Cardiac septum (tissue), 1 donor: Measurements from ENCODE around the gene UGT1A3. TPM values are rescaled to one million over a fixed set of nuclear protein-coding genes. Genes with fewer than 3 reads are reported as not detected.
"Not testable (repeated sequence)": the region's sequence is repeated elsewhere in the genome, so short reads cannot be mapped to it uniquely, and the experiment has no call there.

Experiments
- DNase-seq: peaks from one replicate; pipeline ENCODE4 v3.0.0-alpha.2; 2020; ENCODE audit warnings: low spot score
- intact Hi-C: fragments of 100-400 bp; cut with DNase I; formaldehyde crosslinking; loops from one replicate; pipeline ENCODE4 v1.14.0; 2022
- total RNA-seq: library from RNA; stranded (reverse); fragmentation: NEBNext Ultra II Directional; extraction: Animal tissue kit (Norgen Biotek cat#: 25700); gene quantifications from one replicate; pipeline ENCODE4 v1.2.1, GENCODE V29; 2021
- donor health status: DM: no; HTN: no; CAD: no.

The UGT1A3 gene
- total RNA-seq, 1 donor from 2014 or later, result not detected

DNA sequence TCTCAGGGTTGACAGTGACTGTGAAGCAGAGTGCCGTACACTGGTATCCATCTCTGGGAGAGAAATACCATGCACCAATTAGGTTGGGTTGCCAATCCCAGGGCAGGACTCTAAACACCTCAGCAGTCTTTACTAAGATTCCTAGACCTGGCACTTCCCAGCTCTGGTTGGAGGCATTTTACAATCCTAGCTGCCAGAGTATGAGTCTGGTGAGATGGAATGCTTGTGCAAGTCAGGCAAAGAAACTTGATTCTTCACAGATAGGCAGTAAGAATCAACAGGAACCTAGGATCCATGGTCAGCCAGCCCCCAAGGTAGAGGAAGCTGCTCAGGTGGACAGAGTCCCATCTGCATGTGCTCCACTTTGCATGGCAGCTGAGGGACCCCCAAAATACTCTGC lies 22.1 kb upstream of the UGT1A3 start:
- intact Hi-C loops, result no loop called here

DNA sequence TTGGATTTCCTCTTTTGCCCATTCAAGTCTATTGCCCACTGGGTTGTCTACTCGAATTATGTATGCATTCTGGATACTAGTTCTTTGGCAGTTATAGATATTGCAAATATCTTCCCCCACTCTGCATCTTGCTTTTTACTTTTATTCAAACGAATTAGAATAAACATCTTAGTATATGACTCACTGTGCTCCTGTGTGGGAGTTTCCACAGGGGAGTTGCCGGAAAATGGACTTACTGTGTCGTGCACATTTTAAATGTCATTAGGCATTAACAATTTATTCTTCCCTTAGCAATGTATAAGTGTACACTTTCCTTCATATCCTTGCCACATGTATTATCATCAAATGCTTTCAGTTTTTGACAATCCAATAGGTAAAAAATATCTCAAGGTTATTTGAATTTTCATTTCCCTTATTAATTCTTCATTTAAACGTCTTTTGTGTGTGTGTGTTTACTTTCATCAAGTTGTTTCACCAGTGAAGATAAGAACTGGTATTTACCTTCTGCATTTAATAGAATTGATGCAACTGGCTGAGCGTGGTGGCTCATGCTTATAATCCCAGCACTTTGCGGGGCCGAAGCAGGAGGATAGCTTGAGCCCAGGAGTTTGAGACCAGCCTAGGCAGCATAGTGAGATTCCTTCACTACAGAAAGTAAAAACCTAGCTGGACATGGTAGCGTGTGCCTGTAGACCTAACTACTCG lies 20.8 kb upstream of the UGT1A3 start:
- DNase-seq, result no peak
- intact Hi-C loops, result no loop called here

More for the DNA sequence above, 22.1 kb upstream of the UGT1A3 start:
- no peak for DNase-seq

DNA sequence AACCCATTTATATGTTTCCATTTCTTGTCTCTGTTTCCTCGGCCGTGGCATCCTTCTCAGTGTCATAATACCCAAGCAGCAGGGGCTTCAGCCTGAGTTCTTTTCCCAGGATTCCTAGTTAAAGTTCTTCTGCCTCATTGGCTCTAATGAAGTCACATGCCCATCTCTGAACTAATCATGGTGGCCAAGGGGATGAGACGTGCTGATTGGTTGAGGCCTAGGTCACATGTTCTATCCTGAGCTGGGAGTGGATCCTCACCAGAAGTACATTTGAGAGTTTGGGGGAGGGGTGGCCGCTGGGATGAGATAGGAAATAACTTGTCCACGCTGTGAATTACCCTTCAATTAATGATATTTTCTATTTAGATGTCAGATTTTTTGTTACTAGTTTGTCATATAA lies 19.9 kb upstream of the UGT1A3 start:
- intact Hi-C loops, result no loop called here

DNA sequence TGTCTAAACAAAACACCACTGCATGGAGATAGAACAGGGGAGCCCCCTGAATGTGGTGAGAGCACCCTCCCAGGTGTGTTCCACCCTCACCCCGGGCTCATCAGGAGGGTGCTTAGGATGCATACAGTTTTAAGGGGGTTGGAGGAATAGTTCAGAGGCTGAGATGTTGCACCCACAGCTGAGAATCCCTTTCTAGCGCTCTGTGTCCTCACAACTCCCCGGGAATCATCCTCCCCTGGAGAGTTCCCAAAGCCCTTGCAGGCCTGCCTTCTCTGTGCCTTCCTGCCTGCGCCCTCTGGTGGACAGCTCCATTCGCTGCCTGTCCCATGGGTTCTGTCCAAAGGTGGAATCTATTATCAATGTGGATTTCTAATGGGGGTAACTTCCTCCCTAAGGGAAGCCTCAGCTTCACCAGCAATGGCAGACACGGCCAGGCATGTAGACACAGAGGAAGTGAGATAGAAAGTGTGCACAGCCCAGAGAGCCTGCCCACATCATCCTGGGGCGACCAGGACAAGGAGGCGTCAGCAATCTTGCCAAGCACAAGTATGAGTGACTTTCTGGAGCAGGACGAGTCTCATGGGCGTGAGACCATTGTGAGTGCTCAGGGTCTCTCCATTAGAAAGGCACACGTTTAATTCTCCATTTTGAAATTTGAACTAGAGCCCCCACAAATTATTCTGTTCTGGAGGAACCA lies 17.4 kb upstream of the UGT1A3 start:
- intact Hi-C loops, result no loop called here
- peak; percentile 79 for DNase-seq

More for the DNA sequence above, 19.9 kb upstream of the UGT1A3 start:
- no peak for DNase-seq

DNA sequence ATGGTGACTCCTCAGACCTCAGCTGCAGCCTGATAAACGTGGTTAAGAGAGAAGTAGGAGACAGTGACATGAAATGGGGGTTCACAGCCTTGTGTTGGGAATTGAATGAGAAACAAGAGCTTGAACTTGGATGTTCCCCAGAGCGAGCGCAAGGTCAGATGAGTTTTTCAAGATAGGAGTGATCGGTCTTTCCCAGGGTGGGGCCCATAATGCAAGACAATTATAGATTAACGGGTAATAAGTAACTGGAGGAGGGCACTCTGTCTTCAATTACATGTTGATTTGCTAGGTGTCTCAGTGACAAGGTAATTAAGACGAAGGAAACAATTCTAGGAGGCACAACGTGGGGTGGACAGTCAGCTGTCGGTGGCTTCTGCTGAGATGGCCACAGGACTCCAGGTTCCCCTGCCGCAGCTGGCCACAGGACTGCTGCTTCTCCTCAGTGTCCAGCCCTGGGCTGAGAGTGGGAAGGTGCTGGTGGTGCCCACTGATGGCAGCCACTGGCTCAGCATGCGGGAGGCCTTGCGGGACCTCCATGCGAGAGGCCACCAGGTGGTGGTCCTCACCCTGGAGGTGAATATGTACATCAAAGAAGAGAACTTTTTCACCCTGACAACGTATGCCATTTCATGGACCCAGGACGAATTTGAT lies 16.1 kb upstream of the UGT1A3 start, which contains the start of gene UGT1A5:
TSS of gene UGT1A5 (plus strand) at position 297 of the 651 bp plus-strand sequence. CDS start at position 382, 85 bp downstream.
- DNase-seq, result no peak
- intact Hi-C loops, result no loop called here

DNA sequence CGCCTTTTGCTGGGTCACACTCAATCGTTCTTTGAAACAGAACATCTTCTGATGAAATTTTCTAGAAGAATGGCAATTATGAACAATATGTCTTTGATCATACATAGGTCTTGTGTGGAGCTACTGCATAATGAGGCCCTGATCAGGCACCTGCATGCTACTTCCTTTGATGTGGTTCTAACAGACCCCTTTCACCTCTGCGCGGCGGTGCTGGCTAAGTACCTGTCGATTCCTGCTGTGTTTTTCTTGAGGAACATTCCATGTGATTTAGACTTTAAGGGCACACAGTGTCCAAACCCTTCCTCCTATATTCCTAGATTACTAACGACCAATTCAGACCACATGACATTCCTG lies 15.6 kb upstream of the UGT1A3 start:
- intact Hi-C loops, result no loop called here
- DNase-seq, result no peak

DNA sequence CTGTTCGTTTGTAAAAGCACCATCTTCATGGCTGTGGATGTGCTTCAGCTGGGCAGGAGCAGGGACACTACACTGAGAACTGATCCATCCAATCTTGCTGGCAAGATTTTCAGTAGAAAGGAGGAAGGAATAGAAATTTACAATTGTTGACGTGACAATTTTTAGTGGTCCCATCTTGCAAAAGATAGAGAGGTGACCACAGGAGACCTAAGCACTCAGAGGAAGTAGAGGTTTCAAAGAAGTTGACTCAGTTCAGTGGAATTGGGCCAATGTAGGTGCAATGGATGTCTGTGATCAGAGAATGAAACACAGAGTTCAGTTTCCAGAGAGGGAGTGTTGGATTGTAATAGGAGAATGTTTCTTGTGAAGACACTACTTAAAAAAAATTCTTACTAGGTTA lies 14.7 kb upstream of the UGT1A3 start:
- DNase-seq, result no peak
- intact Hi-C loops, result no loop called here

DNA sequence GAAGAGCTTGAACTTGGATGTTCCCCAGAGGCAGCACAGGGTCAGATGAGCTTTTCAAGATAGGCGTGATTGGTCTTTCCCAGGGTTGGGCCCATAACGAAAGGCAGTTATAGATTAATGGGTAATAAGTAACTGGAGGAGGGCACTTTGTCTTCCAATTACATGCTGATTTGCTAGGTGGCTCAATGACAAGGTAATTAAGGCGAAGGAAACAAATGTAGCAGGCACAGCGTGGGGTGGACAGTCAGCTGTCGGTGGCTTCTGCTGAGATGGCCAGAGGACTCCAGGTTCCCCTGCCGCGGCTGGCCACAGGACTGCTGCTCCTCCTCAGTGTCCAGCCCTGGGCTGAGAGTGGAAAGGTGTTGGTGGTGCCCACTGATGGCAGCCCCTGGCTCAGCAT lies 10.3 kb upstream of the UGT1A3 start, which contains the start of gene UGT1A4:
TSS of gene UGT1A4 (plus strand) at position 185 of the 400 bp plus-strand sequence. CDS start at position 270, 85 bp downstream.
- DNase-seq, result no peak
- intact Hi-C loops, result no loop called here

DNA sequence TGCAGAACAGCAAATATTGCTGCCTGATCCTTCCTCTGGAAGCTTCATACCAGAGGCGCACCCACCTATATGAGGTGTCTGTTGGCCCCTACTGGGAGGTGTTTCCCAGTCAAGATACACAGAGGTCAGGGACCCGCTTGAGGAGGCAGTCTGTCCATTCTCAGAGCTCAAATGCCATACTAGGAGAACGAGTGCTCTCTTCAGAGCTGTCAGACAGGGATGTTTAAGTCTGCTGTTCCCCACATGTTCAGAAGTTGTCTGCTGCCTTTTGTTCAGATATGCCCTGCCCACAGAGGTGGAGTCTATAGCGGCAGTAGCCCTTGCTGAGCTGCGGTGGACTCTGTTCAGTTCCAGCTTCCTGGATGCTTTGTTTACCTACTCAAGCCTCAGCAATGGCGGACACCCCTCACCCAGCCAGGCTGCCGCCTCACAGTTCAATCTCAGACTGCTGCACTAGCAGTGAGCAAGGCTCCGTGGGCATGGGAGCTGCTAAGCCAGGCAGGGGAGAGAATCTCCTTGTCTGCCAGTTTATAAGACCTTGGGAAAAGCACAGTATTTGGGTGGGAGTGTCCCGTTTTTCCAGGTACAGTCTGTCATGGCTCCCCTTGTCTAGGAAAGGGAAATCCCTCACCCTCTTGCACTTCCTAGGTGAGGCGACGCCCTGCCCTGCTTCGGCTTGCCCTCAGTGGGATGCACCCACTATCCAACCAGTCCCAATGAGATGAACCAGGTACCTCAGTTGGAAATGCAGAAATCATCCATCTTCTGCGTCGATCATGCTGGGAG lies 8.2 kb downstream of the UGT1A3 start:
- intact Hi-C loops, DNase-seq: not testable (repeated sequence)

DNA sequence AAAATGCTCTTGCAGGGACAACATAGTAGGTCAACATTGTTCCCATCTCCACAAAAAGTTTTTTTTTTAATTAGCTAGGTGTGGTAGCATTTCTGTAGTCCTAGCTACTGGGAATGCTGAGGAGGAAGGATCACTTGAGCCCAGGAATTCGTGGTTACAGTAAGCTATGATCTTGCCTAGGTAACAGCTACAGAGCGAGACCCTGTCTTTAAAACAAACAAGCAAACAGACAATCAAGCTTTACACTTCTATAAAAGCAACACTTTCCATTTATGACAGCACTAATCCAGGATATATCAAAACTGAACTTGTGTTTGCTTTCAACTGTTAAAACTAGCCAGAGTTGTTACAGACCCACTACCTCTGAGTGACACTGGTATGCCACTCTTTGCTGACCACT lies 12.0 kb downstream of the UGT1A3 start:
- DNase-seq, result no peak
- intact Hi-C loops, result no loop called here

DNA sequence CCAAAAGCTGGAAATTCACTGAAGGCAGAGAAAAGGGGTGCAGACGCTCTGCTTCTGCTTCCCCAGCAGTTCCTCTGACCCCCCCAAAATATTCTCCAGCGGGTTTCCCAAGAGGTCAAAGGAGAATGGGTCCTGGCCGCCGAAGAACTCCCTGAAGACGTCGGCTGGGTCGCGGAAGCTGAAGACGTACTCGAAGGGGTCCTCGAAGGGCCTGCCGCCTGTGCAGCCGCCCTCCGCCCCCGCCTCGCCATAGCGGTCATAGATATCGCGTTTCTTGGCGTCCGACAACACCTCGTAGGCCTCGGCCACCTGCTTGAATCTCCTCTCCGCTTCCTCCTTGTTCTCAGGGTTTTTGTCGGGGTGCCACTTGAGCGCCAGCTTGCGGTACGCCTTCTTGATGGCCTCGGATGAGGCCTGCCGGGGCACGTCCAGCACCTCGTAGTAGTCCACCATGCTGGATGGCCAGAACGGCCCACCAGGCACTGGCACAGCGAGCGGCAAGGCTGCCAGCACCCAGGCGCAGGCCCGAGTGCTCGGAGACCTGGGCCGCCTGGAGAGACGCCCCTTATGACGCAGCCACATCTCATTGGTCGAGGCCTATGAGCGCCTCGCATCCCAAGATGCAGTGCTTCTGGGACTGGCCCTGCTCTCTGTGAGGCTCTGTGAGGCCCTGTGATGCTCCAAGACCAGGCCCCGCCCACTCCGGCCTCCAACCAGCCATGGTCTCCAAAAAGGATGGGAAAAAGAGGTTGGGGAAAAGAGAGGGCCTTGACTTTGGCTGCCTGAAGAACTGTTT lies 14.8 kb downstream of the UGT1A3 start:
- no peak for DNase-seq
- intact Hi-C loops, result no loop called here

DNA sequence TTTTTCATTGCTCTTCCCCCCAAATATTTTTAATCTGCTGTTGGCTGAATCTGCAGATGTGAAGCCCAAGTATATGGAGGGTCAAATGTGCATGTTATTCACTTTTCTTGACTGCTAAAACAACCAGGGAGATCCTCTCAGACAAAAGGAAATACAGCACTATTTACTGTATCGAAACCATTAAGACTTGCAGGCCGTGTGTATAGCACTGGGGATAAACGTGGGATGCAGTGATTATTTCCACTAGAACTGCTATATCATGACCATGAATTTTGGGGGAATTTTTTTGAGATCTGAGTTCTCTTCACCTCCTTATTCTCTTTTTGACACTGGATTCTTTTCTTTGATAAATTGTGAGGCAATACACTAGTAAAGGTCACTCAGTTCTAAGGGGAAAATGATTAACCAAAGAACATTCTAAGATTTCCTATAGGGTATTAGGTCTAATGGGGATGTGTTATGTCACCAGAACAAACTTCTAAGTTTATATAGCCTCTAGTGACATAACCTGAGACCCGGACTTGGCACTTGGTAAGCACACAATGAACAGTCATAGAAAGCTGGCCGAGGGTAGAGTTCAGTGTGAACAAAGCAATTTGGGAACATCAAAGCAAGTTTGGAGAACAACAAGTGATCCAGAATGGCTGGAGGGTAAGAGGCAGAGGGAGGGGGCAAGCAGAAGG lies 16.4 kb downstream of the UGT1A3 start:
- intact Hi-C loops, result no loop called here
- DNase-seq, result no peak

DNA sequence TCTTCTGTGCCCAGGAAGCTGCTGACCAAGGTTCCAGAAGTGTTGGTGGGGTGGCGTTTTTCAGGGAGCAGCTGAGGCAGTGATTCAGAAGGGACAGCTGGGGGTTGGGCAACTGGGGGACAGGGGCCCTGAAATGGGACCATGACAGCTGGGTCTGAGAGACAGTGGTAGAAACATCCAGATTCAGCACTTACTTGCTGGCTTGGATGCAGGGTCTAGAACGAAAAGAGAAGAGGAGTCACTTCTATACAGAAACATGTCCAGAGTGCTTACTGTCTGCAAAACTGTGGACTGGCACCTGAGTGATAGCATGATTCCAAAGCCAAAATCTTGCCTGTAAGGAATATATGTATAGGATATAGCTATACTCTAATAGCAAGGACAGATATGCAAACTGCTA lies 17.0 kb downstream of the UGT1A3 start:
- intact Hi-C loops, DNase-seq: not testable (repeated sequence)

DNA sequence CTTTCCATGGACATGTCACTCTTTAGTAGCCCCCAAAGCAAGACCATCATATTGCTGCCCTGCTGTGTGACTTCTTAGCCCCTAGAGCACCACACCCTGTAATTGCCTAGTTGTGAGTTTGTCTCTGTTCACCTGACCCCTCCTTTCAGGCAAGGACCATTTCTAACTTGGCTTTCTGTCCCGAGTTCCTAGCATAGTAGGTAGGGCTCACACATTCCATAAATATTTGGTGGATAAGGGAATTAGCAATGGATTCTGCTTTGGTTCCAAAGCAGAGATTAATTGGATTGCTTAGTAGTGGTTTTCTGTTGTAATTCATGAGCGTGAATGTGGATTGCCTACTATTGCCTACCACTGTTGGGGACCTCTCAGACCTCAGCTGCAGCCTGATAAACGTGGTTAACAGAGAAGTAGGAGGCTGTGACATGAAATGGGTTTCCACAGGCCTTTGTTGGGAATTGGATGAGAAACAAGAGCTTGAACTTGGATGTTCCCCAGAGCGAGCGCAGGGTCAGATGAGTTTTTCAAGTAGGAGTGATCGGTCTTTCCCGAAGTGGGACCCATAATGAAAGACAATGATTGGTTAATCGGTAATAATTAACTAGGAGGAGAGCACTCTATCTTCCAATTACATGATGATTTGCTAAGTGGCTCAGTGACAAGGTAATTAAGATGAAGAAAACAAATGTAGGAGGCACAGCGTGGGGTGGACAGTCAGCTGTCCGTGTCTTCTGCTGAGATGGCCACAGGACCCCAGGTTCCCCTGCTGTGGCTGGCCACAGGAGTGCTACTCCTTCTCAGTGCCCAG lies 17.8 kb downstream of the UGT1A3 start:
- intact Hi-C loops, result no loop called here
- no peak for DNase-seq

DNA sequence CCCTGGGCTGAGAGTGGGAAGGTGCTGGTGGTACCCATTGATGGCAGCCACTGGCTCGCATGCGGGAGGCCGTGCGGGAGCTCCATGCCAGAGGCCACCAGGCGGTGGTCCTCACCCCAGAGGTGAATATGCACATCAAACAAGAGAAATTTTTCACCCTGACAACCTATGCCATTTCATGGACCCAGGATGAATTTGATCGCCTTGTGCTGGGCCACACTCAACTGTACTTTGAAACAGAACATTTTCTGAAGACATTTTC lies 18.4 kb downstream of the UGT1A3 start:
- intact Hi-C loops, result no loop called here
- DNase-seq, result no peak

DNA sequence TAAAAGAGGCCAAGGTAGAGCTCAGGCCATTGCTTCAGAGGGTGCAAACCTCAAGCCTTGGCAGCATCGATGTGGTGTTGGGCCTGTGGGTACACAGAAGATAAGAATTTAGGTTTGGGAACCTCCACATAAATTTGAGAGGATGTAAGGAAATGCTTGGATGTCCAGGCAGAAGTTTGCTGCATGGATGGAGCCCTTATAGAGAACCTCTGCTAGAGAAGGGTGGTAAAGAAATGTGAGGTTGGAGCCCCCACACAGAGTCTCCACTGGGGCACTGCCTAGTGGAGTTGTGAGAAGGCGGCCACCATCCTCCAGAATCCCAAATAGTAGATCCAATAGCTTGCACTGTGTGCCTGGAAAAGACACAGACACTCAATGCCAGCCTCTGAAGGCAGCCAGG lies 21.8 kb downstream of the UGT1A3 start:
- DNase-seq, intact Hi-C loops: not testable (repeated sequence)

DNA sequence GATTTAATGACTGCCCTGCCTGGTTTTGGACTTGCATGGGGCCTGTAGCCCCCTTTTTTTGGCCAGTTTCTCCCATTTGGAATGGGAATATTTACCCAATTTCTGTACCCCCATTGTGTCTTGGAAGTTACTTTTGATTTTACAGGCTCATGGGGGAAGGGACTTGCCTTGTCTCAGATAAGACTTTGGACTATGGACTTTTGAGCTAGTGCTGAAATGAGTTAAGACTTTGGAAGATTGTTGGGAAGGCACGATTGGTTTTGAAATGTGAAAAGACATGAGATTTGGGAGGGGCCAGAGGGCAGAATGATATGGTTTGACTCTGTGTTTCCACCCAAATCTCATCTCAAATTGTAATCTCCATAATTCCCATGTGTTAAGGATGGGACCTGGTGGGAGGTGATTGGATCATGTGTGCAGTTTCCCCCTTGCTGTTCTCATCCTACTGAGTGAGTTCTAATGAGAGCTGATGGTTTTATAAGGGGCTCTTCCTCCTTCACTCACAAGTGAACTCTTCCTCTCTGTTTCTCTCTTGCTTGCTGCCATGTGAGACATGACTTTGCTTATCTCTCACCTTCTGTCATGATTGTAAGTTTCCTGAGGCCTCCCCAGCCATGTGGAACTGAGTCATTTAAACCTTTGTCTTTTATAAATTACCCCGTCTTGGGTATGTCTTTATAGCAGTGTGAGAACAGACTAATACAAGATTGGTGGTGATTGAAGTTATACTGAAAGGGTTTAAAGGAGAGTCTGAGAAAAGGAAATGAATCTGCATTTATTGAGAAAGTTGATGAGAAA lies 22.6 kb downstream of the UGT1A3 start:
- intact Hi-C loops, DNase-seq: not testable (repeated sequence)
